OCI-LY7 (cell line): ENCODE data around the gene CDH1. TPM values are rescaled to one million over a fixed set of nuclear protein-coding genes. Genes with fewer than 3 reads are reported as not detected.

ENCODE experiments used
- BruUV-seq: library from RNA; stranded (reverse); fragments of 400-500 nt; replicated peaks from 2 replicates; lab custom pipeline; 2021; lab: Mats Ljungman, UMichigan
- CTCF ChIA-PET: fragments of 300-600 bp; sonication (Branson Sonifier 250); formaldehyde crosslinking; loops from one replicate; lab custom pipeline; 2022; ENCODE audit warnings: antibody characterized with exemption; ENCODE audit not compliant: unreplicated experiment; lab: Charles Lee
- POLR2A ChIA-PET: fragments of 300-600 bp; sonication (Branson Sonifier 250); formaldehyde crosslinking; loops from one replicate; lab custom pipeline; 2022; ENCODE audit warnings: antibody characterized with exemption; lab: Charles Lee
- DNase-seq: peaks from one replicate; pipeline ENCODE4 v3.0.0-alpha.2; 2015; ENCODE audit warnings: low spot score
- H2AFZ ChIP-seq: fragments of 200-600 bp; sonication (generic), shearing (Covaris generic); 2 replicates; pipeline ENCODE4 v1.6.1; 2014; ENCODE audit warnings: mild to moderate bottlenecking, antibody characterized with exemption, low read length, moderate library complexity
- H3K27ac ChIP-seq: fragments of 200-600 bp; sonication (generic); 2 replicates; pipeline ENCODE4 v1.5.1; 2014; ENCODE audit warnings: mixed run types, low read depth, mild to moderate bottlenecking, moderate library complexity, low read length, inconsistent platforms; ENCODE audit not compliant: poor library complexity, severe bottlenecking
- H3K36me3 ChIP-seq: fragments of 200-600 bp; sonication (generic); 2 replicates; pipeline ENCODE4 v1.6.1; 2014; ENCODE audit warnings: mild to moderate bottlenecking, antibody characterized with exemption, low read length, moderate library complexity, mixed read lengths; ENCODE audit not compliant: insufficient read depth
- H3K4me1 ChIP-seq: fragments of 200-600 bp; sonication (generic); 2 replicates; pipeline ENCODE4 v1.5.1; 2014; ENCODE audit warnings: mild to moderate bottlenecking, low read length; ENCODE audit not compliant: insufficient read depth, poor library complexity, severe bottlenecking
- H3K4me2 ChIP-seq: fragments of 200-600 bp; sonication (generic); 2 replicates; pipeline ENCODE4 v1.6.1; 2014; ENCODE audit warnings: mild to moderate bottlenecking, low read length
- H3K4me3 ChIP-seq: fragments of 200-600 bp; sonication (generic); 2 replicates; pipeline ENCODE4 v1.5.1; 2014; ENCODE audit warnings: mild to moderate bottlenecking, low read depth, low read length; ENCODE audit not compliant: poor library complexity, severe bottlenecking
- H3K79me2 ChIP-seq: fragments of 200-600 bp; sonication (generic); 2 replicates; pipeline ENCODE4 v1.6.1; 2016; ENCODE audit warnings: low read depth, mild to moderate bottlenecking, low read length, moderate library complexity, mixed read lengths; ENCODE audit not compliant: insufficient read depth
- H3K9me2 ChIP-seq: fragments of 200-600 bp; sonication (generic); 2 replicates; pipeline ENCODE4 v1.6.1; 2016; ENCODE audit warnings: mild to moderate bottlenecking, low read length, mixed read lengths; ENCODE audit not compliant: insufficient read depth
- H3K9me3 ChIP-seq: fragments of 200-600 bp; sonication (generic); 2 replicates; pipeline ENCODE4 v1.6.1; 2014; ENCODE audit warnings: mild to moderate bottlenecking, mixed run types, low read length, mixed read lengths
- H4K20me1 ChIP-seq: fragments of 200-600 bp; sonication (generic); 2 replicates; pipeline ENCODE4 v1.6.1; 2014; ENCODE audit warnings: mild to moderate bottlenecking, antibody characterized with exemption, low read length, moderate library complexity, mixed read lengths; ENCODE audit not compliant: insufficient read depth
- EZH2phosphoT487 ChIP-seq: fragments of 200-600 bp; sonication (generic); IDR thresholded peaks from 2 replicates; pipeline ENCODE4 v1.6.1; 2018; ENCODE audit warnings: low read depth, borderline replicate concordance, mild to moderate bottlenecking, mixed run types, antibody characterized with exemption, low read length, moderate library complexity, mixed read lengths
- intact Hi-C: fragments of 100-400 bp; cut with micrococcal nuclease; formaldehyde crosslinking; loops from one replicate; pipeline ENCODE4 v1.10.0; 2022; ENCODE audit not compliant: unreplicated experiment
- total RNA-seq, 2 experiments: library from RNA; depleted of rRNA in 1 of 2; stranded (reverse); fragments of >200 nt in 1 of 2; shearing (Covaris generic) in 1 of 2; gene quantifications; 2 replicates each; pipeline ENCODE4 v1.2.3, GENCODE V29; 2014 to 2022
- TF ChIP-seq, protein P1 (sequence below): fragments of 200-600 bp; sonication (generic); conservative IDR thresholded peaks from 2 replicates; pipeline ENCODE4 v1.5.1; 2014; ENCODE audit warnings: mild to moderate bottlenecking, antibody characterized with exemption, low read length, moderate library complexity, mixed read lengths

The CDH1 gene
- total RNA-seq, 2 experiments from 2014 or later, result not detected

DNA sequence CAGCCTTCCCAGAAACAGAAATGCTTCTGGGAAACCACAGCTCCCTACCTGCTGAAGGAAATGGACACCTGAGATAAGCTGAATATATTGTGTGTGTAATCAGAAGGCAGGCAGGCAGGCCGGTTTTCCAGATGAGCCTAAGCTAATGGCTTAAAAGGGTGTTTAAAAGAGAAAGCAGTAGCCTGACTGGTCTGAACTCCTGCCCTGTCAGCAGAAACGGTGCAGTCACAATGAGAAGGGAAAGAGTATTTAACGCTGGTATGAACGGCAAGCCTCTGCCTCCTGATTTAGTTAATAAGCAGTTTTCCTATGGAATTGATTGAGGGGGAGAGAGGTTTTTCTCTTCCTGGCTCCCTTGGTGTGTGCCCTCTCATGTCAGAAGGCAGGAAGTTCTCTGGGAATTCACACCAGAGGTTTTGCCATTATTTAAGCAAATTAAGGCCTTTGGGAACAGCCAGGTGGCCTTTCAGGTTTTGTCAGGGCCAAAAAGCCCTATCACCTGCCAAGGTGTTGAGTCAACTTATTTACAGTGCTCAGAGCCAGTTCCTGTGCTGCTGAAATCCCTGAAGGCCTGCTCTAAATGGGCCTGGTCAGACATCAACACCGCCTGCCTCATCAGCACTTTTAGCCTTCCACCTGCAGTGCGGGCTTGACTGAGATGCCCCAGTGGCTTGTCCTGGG lies 41.6 kb downstream of the CDH1 start:
- TF ChIP-seq, protein P1, sequence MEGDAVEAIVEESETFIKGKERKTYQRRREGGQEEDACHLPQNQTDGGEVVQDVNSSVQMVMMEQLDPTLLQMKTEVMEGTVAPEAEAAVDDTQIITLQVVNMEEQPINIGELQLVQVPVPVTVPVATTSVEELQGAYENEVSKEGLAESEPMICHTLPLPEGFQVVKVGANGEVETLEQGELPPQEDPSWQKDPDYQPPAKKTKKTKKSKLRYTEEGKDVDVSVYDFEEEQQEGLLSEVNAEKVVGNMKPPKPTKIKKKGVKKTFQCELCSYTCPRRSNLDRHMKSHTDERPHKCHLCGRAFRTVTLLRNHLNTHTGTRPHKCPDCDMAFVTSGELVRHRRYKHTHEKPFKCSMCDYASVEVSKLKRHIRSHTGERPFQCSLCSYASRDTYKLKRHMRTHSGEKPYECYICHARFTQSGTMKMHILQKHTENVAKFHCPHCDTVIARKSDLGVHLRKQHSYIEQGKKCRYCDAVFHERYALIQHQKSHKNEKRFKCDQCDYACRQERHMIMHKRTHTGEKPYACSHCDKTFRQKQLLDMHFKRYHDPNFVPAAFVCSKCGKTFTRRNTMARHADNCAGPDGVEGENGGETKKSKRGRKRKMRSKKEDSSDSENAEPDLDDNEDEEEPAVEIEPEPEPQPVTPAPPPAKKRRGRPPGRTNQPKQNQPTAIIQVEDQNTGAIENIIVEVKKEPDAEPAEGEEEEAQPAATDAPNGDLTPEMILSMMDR, result no peak
- no peak for TF ChIP-seq EZH2phosphoT487
- Histone ChIP-seq H3K27ac (no peak overlapping the region), H3K4me2 (no peak overlapping the region), H3K79me2 (no peaks in the 10 kb centered on the region), H3K4me1 (peaks cover 9% of the 10 kb centered on the region), H3K36me3 (no peaks in the 10 kb centered on the region), H2AFZ (no peak overlapping the region), H3K9me3 (no peaks in the 10 kb centered on the region), H3K4me3 (no peak overlapping the region), H3K9me2 (no peaks in the 10 kb centered on the region), H4K20me1 (no peaks in the 10 kb centered on the region)
- no peak for DNase-seq
- BruUV-seq, result no TSS peak
- ChIA-PET CTCF (no interaction called here), POLR2A (no interaction called here)
- intact Hi-C loops, result no loop called here

DNA sequence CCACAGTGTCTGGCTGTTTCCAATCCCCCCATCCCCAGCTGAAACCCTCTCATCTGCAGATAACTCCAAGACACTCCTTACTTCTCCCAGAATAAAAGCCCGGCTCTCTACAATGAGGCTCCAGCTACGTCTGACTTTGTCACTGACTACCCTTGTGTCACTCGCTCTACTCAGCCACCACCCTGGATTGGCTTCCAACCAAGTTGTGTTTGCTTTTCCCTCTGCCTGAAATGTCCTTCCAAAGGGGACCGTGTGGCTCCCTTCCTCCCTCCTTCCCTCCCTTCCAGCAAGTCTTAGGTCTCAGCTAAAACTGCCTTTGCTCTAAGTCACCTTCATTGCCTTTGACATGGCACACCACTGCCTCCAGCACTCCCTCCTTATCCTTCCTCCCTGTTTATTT lies 42.8 kb downstream of the CDH1 start:
- H3K4me3 ChIP-seq, result no peak overlapping the region
- intact Hi-C loops, result no loop called here
- ChIA-PET CTCF (no interaction called here), POLR2A (no interaction called here)
- no peaks in the 10 kb centered on the region for H3K36me3 ChIP-seq
- H2AFZ ChIP-seq, result no peak overlapping the region
- peaks cover 9% of the 10 kb centered on the region for H3K4me1 ChIP-seq
- TF ChIP-seq EZH2phosphoT487, result no peak
- TF ChIP-seq, protein P1, result no peak
- H4K20me1 ChIP-seq, result no peaks in the 10 kb centered on the region
- no peak overlapping the region for H3K27ac ChIP-seq
- no peaks in the 10 kb centered on the region for H3K79me2 ChIP-seq
- no peak for DNase-seq
- H3K4me2 ChIP-seq, result no peak overlapping the region
- no peaks in the 10 kb centered on the region for H3K9me3 ChIP-seq
- BruUV-seq, result no TSS peak
- no peaks in the 10 kb centered on the region for H3K9me2 ChIP-seq

DNA sequence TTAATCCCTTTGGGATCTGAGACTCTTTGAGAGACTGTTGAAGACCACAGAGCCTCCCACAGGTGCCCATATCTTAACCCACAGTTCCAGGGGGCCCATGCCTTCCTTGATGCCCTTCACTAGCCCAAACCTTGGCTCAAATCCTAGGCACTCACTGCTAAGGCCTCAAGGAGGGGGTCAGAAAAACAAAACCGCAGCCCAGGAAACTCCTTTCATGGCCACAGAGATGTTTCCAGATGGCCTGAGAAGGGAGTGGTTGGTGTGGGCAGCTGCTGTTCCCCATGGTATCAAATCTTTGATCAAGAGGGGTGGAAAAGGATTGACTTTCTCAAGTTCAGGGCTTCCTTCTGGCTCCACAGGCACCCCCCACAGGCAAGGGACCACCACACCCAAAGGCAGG lies 44.7 kb downstream of the CDH1 start:
- Histone ChIP-seq H3K9me2 (no peaks in the 10 kb centered on the region), H4K20me1 (no peaks in the 10 kb centered on the region), H3K79me2 (no peaks in the 10 kb centered on the region), H3K36me3 (no peaks in the 10 kb centered on the region), H3K4me2 (no peak overlapping the region), H2AFZ (no peak overlapping the region), H3K9me3 (no peaks in the 10 kb centered on the region), H3K4me3 (no peak overlapping the region), H3K27ac (no peak overlapping the region), H3K4me1 (peaks cover 9% of the 10 kb centered on the region)
- no TSS peak for BruUV-seq
- no peak for TF ChIP-seq EZH2phosphoT487
- TF ChIP-seq, protein P1, result no peak
- intact Hi-C loops, result no loop called here
- ChIA-PET POLR2A (no interaction called here), CTCF (no interaction called here)
- DNase-seq, result no peak
